CD14-positive monocyte (primary cell): ENCODE results near the gene BHLHA9. TPM values are rescaled to one million over a fixed set of nuclear protein-coding genes. Genes with fewer than 3 reads are reported as not detected.

ENCODE experiments used
- DNase-seq, 3 donors: peaks; one replicate each; pipeline ENCODE4 v3.0.0-alpha.2; 2011 to 2022
- H2AFZ ChIP-seq: 2 replicates; pipeline ENCODE4 v1.6.0; 2012; ENCODE audit warnings: mild to moderate bottlenecking, low read depth, low read length, inconsistent platforms; ENCODE audit not compliant: insufficient read depth, poor library complexity, severe bottlenecking
- H3K27ac ChIP-seq, 2 donors: 1 replicate in 1 of 2; 2 replicates in 1 of 2; pipeline ENCODE4 v1.5.1; 2012 to 2013; ENCODE audit warnings: low read length in 2 of 2, control low read depth in 1 of 2, inconsistent platforms in 1 of 2, low read depth in 1 of 2, mild to moderate bottlenecking in 1 of 2
- H3K27me3 ChIP-seq, 2 donors: one replicate each; pipeline versions ENCODE4 v1.6.0 to v1.6.1; 2011 to 2013; ENCODE audit warnings: low read length in 2 of 2; ENCODE audit not compliant: control insufficient read depth in 2 of 2, insufficient read depth in 2 of 2
- H3K36me3 ChIP-seq, 2 donors: replicated peaks in 1 of 2; 1 replicate in 1 of 2; 2 replicates in 1 of 2; pipeline versions ENCODE4 v1.5.1 to v1.6.1; 2012 to 2013; ENCODE audit warnings: low read length in 2 of 2, control low read depth in 1 of 2, inconsistent platforms in 1 of 2, mild to moderate bottlenecking in 1 of 2; ENCODE audit not compliant: insufficient read depth in 2 of 2, control insufficient read depth in 1 of 2
- H3K4me1 ChIP-seq, 2 donors: 1 replicate in 1 of 2; 2 replicates in 1 of 2; pipeline versions ENCODE4 v1.5.1 to v1.6.1; 2012 to 2013; ENCODE audit warnings: low read length in 2 of 2, control low read depth in 1 of 2, inconsistent platforms in 1 of 2, mild to moderate bottlenecking in 1 of 2, moderate library complexity in 1 of 2; ENCODE audit not compliant: insufficient read depth in 2 of 2, control insufficient read depth in 1 of 2
- H3K4me2 ChIP-seq: replicated peaks from 2 replicates; pipeline ENCODE3; 2012; ENCODE audit warnings: low read length, moderate library complexity, mild to moderate bottlenecking; ENCODE audit not compliant: poor library complexity, severe bottlenecking; ENCODE audit errors: extremely low read depth
- H3K4me3 ChIP-seq, 3 experiments: fragments of 200-600 bp in 1 of 3; sonication (generic) in 1 of 3; replicated peaks in 1 of 3; 1 replicate in 2 of 3; 2 replicates in 1 of 3; pipeline ENCODE4 v1.5.1; 2011 to 2013; ENCODE audit warnings: low read length in 3 of 3, mild to moderate bottlenecking in 3 of 3, control low read depth in 2 of 3, low read depth in 2 of 3, inconsistent platforms in 1 of 3, moderate library complexity in 1 of 3
- H3K79me2 ChIP-seq: 2 replicates; pipeline ENCODE4 v1.6.0; 2012; ENCODE audit warnings: mild to moderate bottlenecking, control low read depth, inconsistent platforms, low read length, moderate library complexity; ENCODE audit not compliant: insufficient read depth
- H3K9ac ChIP-seq: 2 replicates; pipeline ENCODE4 v1.6.0; 2017; ENCODE audit warnings: low read length, mild to moderate bottlenecking; ENCODE audit not compliant: insufficient read depth, poor library complexity, severe bottlenecking
- H3K9me3 ChIP-seq, 2 donors: replicated peaks in 1 of 2; 1 replicate in 1 of 2; 2 replicates in 1 of 2; pipeline versions ENCODE4 v1.5.1 to v1.6.1; 2012 to 2013; ENCODE audit warnings: low read length in 2 of 2, control low read depth in 1 of 2; ENCODE audit not compliant: control insufficient read depth in 1 of 2, insufficient read depth in 1 of 2
- H4K20me1 ChIP-seq: 2 replicates; pipeline ENCODE4 v1.6.0; 2012; ENCODE audit warnings: mild to moderate bottlenecking, low read length, control low read depth, moderate library complexity; ENCODE audit not compliant: insufficient read depth
- H3K27ac Mint-ChIP-seq, 7 donors: one replicate each; pipeline ENCODE4 v1.8.0; 2020; ENCODE audit warnings: mild to moderate bottlenecking in 7 of 7, mixed read lengths in 7 of 7, moderate library complexity in 6 of 7, inconsistent platforms in 2 of 7
- H3K27me3 Mint-ChIP-seq, 3 donors: one replicate each; pipeline ENCODE4 v1.8.0; 2021 to 2022; ENCODE audit warnings: low read depth in 3 of 3, mild to moderate bottlenecking in 3 of 3, mixed read lengths in 3 of 3, moderate library complexity in 3 of 3, inconsistent platforms in 1 of 3
- H3K36me3 Mint-ChIP-seq, 2 donors: one replicate each; pipeline ENCODE4 v1.8.0; 2020; ENCODE audit warnings: mixed read lengths in 2 of 2, inconsistent platforms in 1 of 2, mild to moderate bottlenecking in 1 of 2
- H3K4me1 Mint-ChIP-seq: one replicate; pipeline ENCODE4 v1.8.0; 2020; ENCODE audit warnings: mild to moderate bottlenecking, mixed read lengths
- H3K4me3 Mint-ChIP-seq, 2 donors: one replicate each; pipeline ENCODE4 v1.8.0; 2020; ENCODE audit warnings: mild to moderate bottlenecking in 2 of 2, mixed read lengths in 2 of 2, moderate library complexity in 1 of 2
- H3K9me3 Mint-ChIP-seq, 7 donors: one replicate each; pipeline ENCODE4 v1.8.0; 2020 to 2022; ENCODE audit warnings: mixed read lengths in 7 of 7, mild to moderate bottlenecking in 6 of 7, moderate library complexity in 6 of 7, inconsistent platforms in 2 of 7
- CTCF ChIP-seq: fragments of 200-600 bp; IDR thresholded peaks from one replicate; pipeline ENCODE4 v1.8.0; 2022; ENCODE audit warnings: antibody characterized with exemption, mild to moderate bottlenecking
- WGBS: methylation state at CpG from one replicate; pipeline ENCODE4 v1.1.5; 2013; ENCODE audit warnings: missing lambda C conversion rate; ENCODE audit not compliant: insufficient coverage; 5-methylcytosine and 5-hydroxymethylcytosine counted together
- intact Hi-C, 2 donors: fragments of 100-400 bp; cut with micrococcal nuclease; formaldehyde crosslinking; loops; one replicate each; pipeline versions ENCODE4 v1.15.0 to v1.15.1; 2023
- polyA plus RNA-seq, 3 donors: library from polyadenylated mRNA; depleted of rRNA in 1 of 3; unstranded in 2 of 3; stranded (reverse) in 1 of 3; fragments of 300-500 nt in 2 of 3; fragments of >200 nt in 1 of 3; fragmentation: Illumina TruSeq in 2 of 3; gene quantifications; 1 replicate in 2 of 3; 2 replicates in 1 of 3; pipeline ENCODE4 v1.2.3, GENCODE V29; 2012 to 2021

The BHLHA9 gene
- polyA plus RNA-seq, 3 donors, result not detected

GRCh38 chr17:1299552-1300370, 29.5 kb downstream of the BHLHA9 start:
- Histone ChIP-seq H3K4me2 (no peak overlapping the region), H3K4me1 (no peaks in the 10 kb centered on the region), H4K20me1 (no peaks in the 10 kb centered on the region), H3K27me3 (peaks cover 0 to 15% of the 10 kb centered on the region in 2 donors), H3K9me3 (no peaks in the 10 kb centered on the region), H3K79me2 (no peaks in the 10 kb centered on the region), H3K4me3 (no peak overlapping the region), H3K9ac (no peak overlapping the region), H3K36me3 (no peaks in the 10 kb centered on the region), H2AFZ (no peak overlapping the region), H3K27ac (no peak overlapping the region)
- no peak overlapping the region for H3K27ac Mint-ChIP-seq
- intact Hi-C loops, result no loop called here
- peaks cover 0 to 3% (median 0%) of the 10 kb centered on the region in 7 donors for H3K9me3 Mint-ChIP-seq
- no peak overlapping the region for H3K4me3 Mint-ChIP-seq
- H3K36me3 Mint-ChIP-seq, result no peaks in the 10 kb centered on the region
- no peak for DNase-seq
- H3K4me1 Mint-ChIP-seq, result no peaks in the 10 kb centered on the region
- H3K27me3 Mint-ChIP-seq, result peaks cover 21 to 33% (median 33%) of the 10 kb centered on the region in 3 donors
- TF ChIP-seq CTCF, result no peak
- WGBS, result 85% methylated on average over 17 of the region's 22 CpGs

GRCh38 chr17:1300371-1300905, 30.2 kb downstream of the BHLHA9 start:
- Mint-ChIP-seq H3K4me1 (no peaks in the 10 kb centered on the region), H3K27ac (peak overlapping the region in 1 of 7 donors; percentile 2), H3K4me3 (no peak overlapping the region), H3K27me3 (peaks cover 21 to 33% (median 33%) of the 10 kb centered on the region in 3 donors), H3K9me3 (peaks cover 0 to 3% (median 0%) of the 10 kb centered on the region in 7 donors), H3K36me3 (no peaks in the 10 kb centered on the region)
- Histone ChIP-seq H3K4me2 (no peak overlapping the region), H3K27ac (no peak overlapping the region), H3K4me3 (no peak overlapping the region), H3K27me3 (peaks cover 0 to 15% of the 10 kb centered on the region in 2 donors), H3K4me1 (no peaks in the 10 kb centered on the region), H3K36me3 (no peaks in the 10 kb centered on the region), H3K9ac (no peak overlapping the region), H2AFZ (no peak overlapping the region), H3K79me2 (no peaks in the 10 kb centered on the region), H4K20me1 (no peaks in the 10 kb centered on the region), H3K9me3 (no peaks in the 10 kb centered on the region)
- intact Hi-C loops, result no loop called here
- 82% methylated on average over 10 of the region's 17 CpGs for WGBS
- DNase-seq, result no peak
- no peak for TF ChIP-seq CTCF
